Activated T-helper 2 cell treated with anti-CD3 and anti-CD28 coated beads, Interferon-gamma antibody, Interleukin-2, Interleukin-4, amounts not matched to agents 10 μg/mL and 5 μg/mL and 100 μg/mL, durations not matched to agents 14 hours and 24 hours and 36 hours (primary cell): Measurements from ENCODE around the gene PARD3B. TPM values are rescaled to one million over a fixed set of nuclear protein-coding genes. Genes with fewer than 3 reads are reported as not detected.

Experiments
- DNase-seq: peaks from one replicate; pipeline ENCODE4 v3.0.0; 2021; ENCODE audit warnings: low spot score
- H3K27ac Mint-ChIP-seq: one replicate; pipeline ENCODE4 v1.8.0; 2021; ENCODE audit warnings: mixed read lengths
- H3K27me3 Mint-ChIP-seq: one replicate; pipeline ENCODE4 v1.8.0; 2021; ENCODE audit warnings: low read depth, mixed read lengths
- H3K36me3 Mint-ChIP-seq: one replicate; pipeline ENCODE4 v1.8.0; 2021; ENCODE audit warnings: low read depth, mixed read lengths
- H3K4me1 Mint-ChIP-seq: one replicate; pipeline ENCODE4 v1.8.0; 2021; ENCODE audit warnings: low read depth, mixed read lengths
- H3K4me3 Mint-ChIP-seq: one replicate; pipeline ENCODE4 v1.8.0; 2021; ENCODE audit warnings: low read depth, mild to moderate bottlenecking, moderate library complexity, mixed read lengths
- H3K9me3 Mint-ChIP-seq: one replicate; pipeline ENCODE4 v1.8.0; 2021; ENCODE audit warnings: mixed read lengths
- intact Hi-C: fragments of 100-400 bp; cut with micrococcal nuclease; formaldehyde crosslinking; loops from one replicate; pipeline ENCODE4 v1.15.1; 2023
- total RNA-seq: library from RNA; stranded (reverse); gene quantifications from 2 replicates; pipeline ENCODE4 v1.2.3, GENCODE V29; 2022

The PARD3B gene
- total RNA-seq, 1 donor from 2014 or later: 0.39 TPM

- Mint-ChIP-seq H3K4me3 (no peak overlapping the region), H3K27me3 (peaks cover 2% of the 10 kb centered on the region), H3K36me3 (no peaks in the 10 kb centered on the region), H3K27ac (no peak overlapping the region), H3K4me1 (no peaks in the 10 kb centered on the region), H3K9me3 (no peaks in the 10 kb centered on the region)
- DNase-seq: no peak
- intact Hi-C loops: no loop called here
Measured at GRCh38 chr2:205237524-205237923, 692.2 kb downstream of the PARD3B start.

GRCh38 chr2:205245001-205245400, 699.7 kb downstream of the PARD3B start:
- DNase-seq: no peak
- Mint-ChIP-seq H3K4me3 (no peak overlapping the region), H3K27ac (no peak overlapping the region), H3K4me1 (peaks cover 3% of the 10 kb centered on the region), H3K9me3 (no peaks in the 10 kb centered on the region), H3K36me3 (no peaks in the 10 kb centered on the region), H3K27me3 (peaks cover 16% of the 10 kb centered on the region)
- intact Hi-C loops: no loop called here

- Mint-ChIP-seq H3K36me3 (no peaks in the 10 kb centered on the region), H3K4me1 (peaks cover 3% of the 10 kb centered on the region), H3K27me3 (peaks cover 16% of the 10 kb centered on the region), H3K27ac (no peak overlapping the region), H3K4me3 (no peak overlapping the region), H3K9me3 (no peaks in the 10 kb centered on the region)
- intact Hi-C loops: no loop called here
- no peak for DNase-seq
Measured at GRCh38 chr2:205245652-205246051, 700.4 kb downstream of the PARD3B start.

- Mint-ChIP-seq H3K27ac (no peak overlapping the region), H3K9me3 (no peaks in the 10 kb centered on the region), H3K4me3 (no peak overlapping the region), H3K4me1 (peaks cover 2% of the 10 kb centered on the region), H3K27me3 (peaks cover 16% of the 10 kb centered on the region), H3K36me3 (no peaks in the 10 kb centered on the region)
- DNase-seq: no peak
- intact Hi-C loops: no loop called here
Measured at GRCh38 chr2:205259121-205259520, 713.8 kb downstream of the PARD3B start.

- H3K9me3 Mint-ChIP-seq: no peaks in the 10 kb centered on the region
Measured at GRCh38 chr2:205261516-205262020, 716.3 kb downstream of the PARD3B start.

GRCh38 chr2:205267323-205267722, 722.0 kb downstream of the PARD3B start:
- Mint-ChIP-seq H3K27me3 (peaks cover 30% of the 10 kb centered on the region), H3K27ac (no peak overlapping the region), H3K36me3 (no peaks in the 10 kb centered on the region), H3K4me1 (peaks cover 18% of the 10 kb centered on the region), H3K9me3 (no peaks in the 10 kb centered on the region), H3K4me3 (no peak overlapping the region)
- intact Hi-C loops: no loop called here
- DNase-seq: no peak

More at GRCh38 chr2:205261516-205262020, 716.3 kb downstream of the PARD3B start:
- peaks cover 9% of the 10 kb centered on the region for H3K4me1 Mint-ChIP-seq
- no peaks in the 10 kb centered on the region for H3K36me3 Mint-ChIP-seq
- intact Hi-C loops: no loop called here
- no peak overlapping the region for H3K27ac Mint-ChIP-seq
- DNase-seq: no peak
- peaks cover 20% of the 10 kb centered on the region for H3K27me3 Mint-ChIP-seq
- no peak overlapping the region for H3K4me3 Mint-ChIP-seq

- Mint-ChIP-seq H3K4me1 (peaks cover 16% of the 10 kb centered on the region), H3K36me3 (no peaks in the 10 kb centered on the region), H3K4me3 (no peak overlapping the region), H3K27me3 (peaks cover 31% of the 10 kb centered on the region), H3K27ac (no peak overlapping the region), H3K9me3 (no peaks in the 10 kb centered on the region)
- intact Hi-C loops: no loop called here
- DNase-seq: no peak
Measured at GRCh38 chr2:205270689-205271088, 725.4 kb downstream of the PARD3B start.

GRCh38 chr2:205273148-205273547, 727.9 kb downstream of the PARD3B start:
- intact Hi-C loops: no loop called here
- peaks cover 30% of the 10 kb centered on the region for H3K27me3 Mint-ChIP-seq

GRCh38 chr2:205273627-205274026, 728.4 kb downstream of the PARD3B start:
- no peak overlapping the region for H3K4me3 Mint-ChIP-seq
- H3K9me3 Mint-ChIP-seq: no peaks in the 10 kb centered on the region
- H3K27me3 Mint-ChIP-seq: peaks cover 29% of the 10 kb centered on the region
- no peaks in the 10 kb centered on the region for H3K36me3 Mint-ChIP-seq
- no peak for DNase-seq
- intact Hi-C loops: no loop called here
- no peaks in the 10 kb centered on the region for H3K4me1 Mint-ChIP-seq
- H3K27ac Mint-ChIP-seq: no peak overlapping the region

More at GRCh38 chr2:205273148-205273547, 727.9 kb downstream of the PARD3B start:
- H3K27ac Mint-ChIP-seq: no peak overlapping the region
- H3K36me3 Mint-ChIP-seq: no peaks in the 10 kb centered on the region
- H3K4me3 Mint-ChIP-seq: no peak overlapping the region
- no peaks in the 10 kb centered on the region for H3K4me1 Mint-ChIP-seq
- no peaks in the 10 kb centered on the region for H3K9me3 Mint-ChIP-seq
- no peak for DNase-seq

GRCh38 chr2:205274801-205275200, 729.5 kb downstream of the PARD3B start:
- no peak overlapping the region for H3K27ac Mint-ChIP-seq
- H3K4me3 Mint-ChIP-seq: no peak overlapping the region
- DNase-seq: no peak
- no peaks in the 10 kb centered on the region for H3K36me3 Mint-ChIP-seq
- H3K27me3 Mint-ChIP-seq: peaks cover 31% of the 10 kb centered on the region
- no peaks in the 10 kb centered on the region for H3K9me3 Mint-ChIP-seq
- no peaks in the 10 kb centered on the region for H3K4me1 Mint-ChIP-seq
- intact Hi-C loops: no loop called here

- intact Hi-C loops: no loop called here
- no peaks in the 10 kb centered on the region for H3K36me3 Mint-ChIP-seq
- peaks cover 29% of the 10 kb centered on the region for H3K27me3 Mint-ChIP-seq
- H3K4me1 Mint-ChIP-seq: no peaks in the 10 kb centered on the region
- DNase-seq: no peak
- H3K27ac Mint-ChIP-seq: no peak overlapping the region
- H3K4me3 Mint-ChIP-seq: no peak overlapping the region
- H3K9me3 Mint-ChIP-seq: no peaks in the 10 kb centered on the region
Measured at GRCh38 chr2:205276116-205276777, 731.0 kb downstream of the PARD3B start.

GRCh38 chr2:205280596-205281236, 735.4 kb downstream of the PARD3B start:
- intact Hi-C loops: no loop called here
- Mint-ChIP-seq H3K27me3 (peaks cover 15% of the 10 kb centered on the region), H3K4me3 (no peak overlapping the region), H3K9me3 (no peaks in the 10 kb centered on the region), H3K27ac (no peak overlapping the region), H3K36me3 (no peaks in the 10 kb centered on the region), H3K4me1 (no peaks in the 10 kb centered on the region)
- no peak for DNase-seq

GRCh38 chr2:205283736-205284270, 738.5 kb downstream of the PARD3B start:
- Mint-ChIP-seq H3K27ac (no peak overlapping the region), H3K4me3 (no peak overlapping the region), H3K27me3 (peaks cover 4% of the 10 kb centered on the region), H3K9me3 (no peaks in the 10 kb centered on the region), H3K36me3 (no peaks in the 10 kb centered on the region), H3K4me1 (no peaks in the 10 kb centered on the region)
- no peak for DNase-seq
- intact Hi-C loops: no loop called here
